Left ventricle myocardium inferior (tissue), 1 donor: ENCODE results near the gene S100A8. TPM values are rescaled to one million over a fixed set of nuclear protein-coding genes. Genes with fewer than 3 reads are reported as not detected.

ENCODE experiments used
- DNase-seq: peaks from one replicate; pipeline ENCODE4 v3.0.0-alpha.2; 2020
- H3K27ac ChIP-seq: fragments of 200-600 bp; replicated peaks from 2 replicates; pipeline ENCODE4 v1.8.0; 2021
- H3K27me3 ChIP-seq: fragments of 200-600 bp; 2 replicates; pipeline ENCODE4 v1.8.0; 2021; ENCODE audit warnings: low read depth
- H3K36me3 ChIP-seq: fragments of 200-600 bp; 2 replicates; pipeline ENCODE4 v1.8.0; 2021
- H3K4me1 ChIP-seq: fragments of 200-600 bp; 2 replicates; pipeline ENCODE4 v1.8.0; 2021
- H3K4me3 ChIP-seq: fragments of 200-600 bp; 2 replicates; pipeline ENCODE4 v1.8.0; 2021; ENCODE audit warnings: mild to moderate bottlenecking, moderate library complexity
- H3K9me3 ChIP-seq: fragments of 200-600 bp; replicated peaks from 2 replicates; pipeline ENCODE4 v1.8.0; 2021
- CTCF ChIP-seq: fragments of 200-600 bp; IDR thresholded peaks from 2 replicates; pipeline ENCODE4 v1.8.0; 2021; ENCODE audit warnings: antibody characterized with exemption, mild to moderate bottlenecking, borderline replicate concordance
- intact Hi-C: fragments of 100-400 bp; cut with micrococcal nuclease; formaldehyde crosslinking; loops from one replicate; pipeline ENCODE4 v1.11.0; 2022
- long read RNA-seq: library from polyadenylated mRNA; unstranded; transcript quantifications from one replicate; pipeline ENCODE4 v2.0.0, GENCODE V29; 2021
- total RNA-seq: library from RNA; stranded (reverse); fragmentation: NEBNext Ultra II Directional; extraction: Animal tissue kit (Norgen Biotek cat#: 25700); gene quantifications from one replicate; pipeline ENCODE4 v1.2.1, GENCODE V29; 2021
- donor health status: DM: no; HTN: yes; CAD: no; lungs with severe emphysema.

Gene S100A8
- total RNA-seq = 26.6 TPM
- long read RNA-seq, partial matches to known transcripts = 0 of 1 reads
- long read RNA-seq, other reads (novel, unspliced or antisense) = 0 of 1 reads

GRCh38 chr1:153390938-153391710 lies at the start of gene S100A8:
S100A8 (minus strand) TSS chr1:153391073; CDS start chr1:153390535, 538 bp downstream.
- intact Hi-C loops = no loop called here
- TF ChIP-seq CTCF = no peak
- Histone ChIP-seq H3K9me3 (no peaks in the 10 kb centered on the region), H3K27me3 (peaks cover 10% of the 10 kb centered on the region), H3K36me3 (no peaks in the 10 kb centered on the region), H3K4me1 (peaks cover 10% of the 10 kb centered on the region), H3K27ac (no peak within 1 kb of the TSS), H3K4me3 (no peak within 1 kb of the TSS)
- DNase-seq = peak; percentile 81

- no peak for DNase-seq
- Histone ChIP-seq H3K27me3 (peaks cover 48% of the 10 kb centered on the region), H3K4me1 (no peaks in the 10 kb centered on the region), H3K9me3 (no peaks in the 10 kb centered on the region), H3K4me3 (no peak overlapping the region), H3K27ac (no peak overlapping the region), H3K36me3 (no peaks in the 10 kb centered on the region)
- no peak for TF ChIP-seq CTCF
- intact Hi-C loops = no loop called here
Measured at GRCh38 chr1:153439273-153439672, 48.4 kb upstream of the S100A8 start.

- no peaks in the 10 kb centered on the region for H3K4me1 ChIP-seq
- intact Hi-C loops = no loop called here
- H3K9me3 ChIP-seq = no peaks in the 10 kb centered on the region
- no peak for TF ChIP-seq CTCF
- no peak overlapping the region for H3K4me3 ChIP-seq
- no peak overlapping the region for H3K27ac ChIP-seq
- H3K36me3 ChIP-seq = no peaks in the 10 kb centered on the region
- H3K27me3 ChIP-seq = peaks cover 47% of the 10 kb centered on the region
- DNase-seq = no peak
Measured at GRCh38 chr1:153438599-153438998, 47.7 kb upstream of the S100A8 start.

- Histone ChIP-seq H3K4me1 (no peaks in the 10 kb centered on the region), H3K9me3 (no peaks in the 10 kb centered on the region), H3K27ac (no peak overlapping the region), H3K4me3 (no peak overlapping the region), H3K27me3 (peaks cover 49% of the 10 kb centered on the region), H3K36me3 (no peaks in the 10 kb centered on the region)
- TF ChIP-seq CTCF = no peak
- intact Hi-C loops = no loop called here
- DNase-seq = no peak
Measured at GRCh38 chr1:153437236-153437635, 46.4 kb upstream of the S100A8 start.

- H3K4me3 ChIP-seq = no peak overlapping the region
- H3K27me3 ChIP-seq = peaks cover 58% of the 10 kb centered on the region
- DNase-seq = no peak
- H3K36me3 ChIP-seq = no peaks in the 10 kb centered on the region
- no peaks in the 10 kb centered on the region for H3K9me3 ChIP-seq
- no peaks in the 10 kb centered on the region for H3K4me1 ChIP-seq
- no peak overlapping the region for H3K27ac ChIP-seq
- intact Hi-C loops = no loop called here
- TF ChIP-seq CTCF = no peak
Measured at GRCh38 chr1:153434746-153435455, 44.0 kb upstream of the S100A8 start.
